Hematopoietic multipotent progenitor cell treated with erythropoietin and hydrocortisone succinate and interleukin-3 and kit ligand, for 4 days (in vitro differentiated cells): ENCODE results near the gene PRRG1.
"Not testable (repeated sequence)": the region's sequence is repeated elsewhere in the genome, so short reads cannot be mapped to it uniquely, and the experiment has no call there.

Experiments used
- DNase-seq: peaks from one replicate; pipeline ENCODE4 v3.0.0-alpha.2; 2015

PRRG1 gene

GRCh38 chrX:37474478-37474877 lies 125.3 kb downstream of the PRRG1 start:
- DNase-seq = no peak

GRCh38 chrX:37476571-37477170 lies 127.5 kb downstream of the PRRG1 start:
- no peak for DNase-seq

- not testable (repeated sequence) for DNase-seq
These were observed 135.2 kb downstream of the PRRG1 start for GRCh38 chrX:37484335-37484734.

- no peak for DNase-seq
These were observed 136.3 kb downstream of the PRRG1 start for GRCh38 chrX:37485429-37485828.

GRCh38 chrX:37487271-37487670 lies 138.1 kb downstream of the PRRG1 start:
- no peak for DNase-seq

- no peak for DNase-seq
These were observed 139.2 kb downstream of the PRRG1 start for GRCh38 chrX:37488323-37488722.

GRCh38 chrX:37491686-37492085 lies 142.5 kb downstream of the PRRG1 start:
- no peak for DNase-seq

- peak; percentile 15 for DNase-seq
These were observed 146.6 kb downstream of the PRRG1 start for GRCh38 chrX:37495760-37496159.

GRCh38 chrX:37497126-37497525 lies 148.0 kb downstream of the PRRG1 start:
- not testable (repeated sequence) for DNase-seq

GRCh38 chrX:37498323-37498722 lies 149.2 kb downstream of the PRRG1 start:
- not testable (repeated sequence) for DNase-seq

- not testable (repeated sequence) for DNase-seq
These were observed 150.5 kb downstream of the PRRG1 start for GRCh38 chrX:37499649-37500048.

GRCh38 chrX:37504991-37505390 lies 155.8 kb downstream of the PRRG1 start:
- DNase-seq = no peak
